Esophagus muscularis mucosa (tissue), 4 donors: ENCODE data around the gene ZC3H12C. TPM values are rescaled to one million over a fixed set of nuclear protein-coding genes. Genes with fewer than 3 reads are reported as not detected.

ENCODE experiments used
- DNase-seq: peaks from one replicate; pipeline ENCODE4 v3.0.0-alpha.2; 2017; ENCODE audit errors: extremely low spot score
- H3K27ac ChIP-seq, 4 donors: fragments of 200-600 bp; sonication (generic); replicated peaks in 1 of 4; 1 replicate in 3 of 4; 2 replicates in 1 of 4; pipeline ENCODE4 v1.5.1; 2016 to 2019; ENCODE audit warnings: mild to moderate bottlenecking in 1 of 4
- H3K27me3 ChIP-seq, 4 donors: fragments of 200-600 bp; sonication (generic); one replicate each; pipeline versions ENCODE4 v1.5.1 to v1.6.0; 2016 to 2019
- H3K36me3 ChIP-seq, 4 donors: fragments of 200-600 bp; sonication (generic); one replicate each; pipeline ENCODE4 v1.5.1; 2016 to 2019
- H3K4me1 ChIP-seq, 4 donors: fragments of 200-600 bp; sonication (generic); one replicate each; pipeline ENCODE4 v1.5.1; 2016 to 2019
- H3K4me3 ChIP-seq, 4 donors: fragments of 200-600 bp; sonication (generic); 1 replicate in 2 of 4; 2 replicates in 2 of 4; pipeline ENCODE4 v1.5.1; 2016 to 2019; ENCODE audit warnings: mild to moderate bottlenecking in 4 of 4, moderate library complexity in 1 of 4
- H3K9me3 ChIP-seq, 4 donors: fragments of 200-600 bp; sonication (generic); 1 replicate in 3 of 4; 2 replicates in 1 of 4; pipeline ENCODE4 v1.5.1; 2016 to 2019
- EP300 ChIP-seq: sonication (generic); formaldehyde crosslinking; IDR thresholded peaks from one replicate; pipeline ENCODE4 v1.6.1; 2017; ENCODE audit warnings: antibody characterized with exemption
- POLR2A ChIP-seq: fragments of 450-650 bp; IDR thresholded peaks from one replicate; pipeline ENCODE4 v1.6.1; 2017; ENCODE audit warnings: antibody characterized with exemption, moderate library complexity, mild to moderate bottlenecking, low read depth
- POLR2AphosphoS5 ChIP-seq, 2 donors: sonication (generic); formaldehyde crosslinking; IDR thresholded peaks; one replicate each; pipeline ENCODE4 v1.6.1; 2017; ENCODE audit warnings: antibody characterized with exemption in 2 of 2
- WGBS: methylation state at CpG from one replicate; pipeline ENCODE4 v1.1.5; 2018; 5-methylcytosine and 5-hydroxymethylcytosine counted together
- intact Hi-C: fragments of 100-400 bp; cut with DNase I; formaldehyde crosslinking; loops from one replicate; pipeline ENCODE4 v1.15.1; 2023
- total RNA-seq, 4 donors: library from RNA; depleted of rRNA; stranded (reverse); fragments of >200 nt; gene quantifications; one replicate each; pipeline versions ENCODE4 v1.1.0 to v1.2.1, GENCODE V29; 2016
- TF ChIP-seq, protein P1 (sequence below), 3 experiments: fragments of 200-600 bp in 2 of 3; fragments of 450-650 bp in 1 of 3; sonication (generic) in 2 of 3; IDR thresholded peaks; one replicate each; pipeline ENCODE4 v1.5.1; 2017 to 2019; ENCODE audit warnings: antibody characterized with exemption in 3 of 3, mild to moderate bottlenecking in 2 of 3, moderate library complexity in 1 of 3

Gene ZC3H12C
- total RNA-seq, 4 donors from 2014 or later = 21.9 to 33.6 (median 24.4) TPM

GRCh38 chr11:110081462-110082376, 11.5 kb upstream of the ZC3H12C start:
- peaks cover 0 to 10% (median 8%) of the 10 kb centered on the region in 4 donors for H3K4me1 ChIP-seq
- no peaks in the 10 kb centered on the region for H3K36me3 ChIP-seq
- no peaks in the 10 kb centered on the region for H3K27me3 ChIP-seq
- no peak for TF ChIP-seq POLR2AphosphoS5 (IDR thresholded peaks at IDR 0.05)
- TF ChIP-seq, protein P1, sequence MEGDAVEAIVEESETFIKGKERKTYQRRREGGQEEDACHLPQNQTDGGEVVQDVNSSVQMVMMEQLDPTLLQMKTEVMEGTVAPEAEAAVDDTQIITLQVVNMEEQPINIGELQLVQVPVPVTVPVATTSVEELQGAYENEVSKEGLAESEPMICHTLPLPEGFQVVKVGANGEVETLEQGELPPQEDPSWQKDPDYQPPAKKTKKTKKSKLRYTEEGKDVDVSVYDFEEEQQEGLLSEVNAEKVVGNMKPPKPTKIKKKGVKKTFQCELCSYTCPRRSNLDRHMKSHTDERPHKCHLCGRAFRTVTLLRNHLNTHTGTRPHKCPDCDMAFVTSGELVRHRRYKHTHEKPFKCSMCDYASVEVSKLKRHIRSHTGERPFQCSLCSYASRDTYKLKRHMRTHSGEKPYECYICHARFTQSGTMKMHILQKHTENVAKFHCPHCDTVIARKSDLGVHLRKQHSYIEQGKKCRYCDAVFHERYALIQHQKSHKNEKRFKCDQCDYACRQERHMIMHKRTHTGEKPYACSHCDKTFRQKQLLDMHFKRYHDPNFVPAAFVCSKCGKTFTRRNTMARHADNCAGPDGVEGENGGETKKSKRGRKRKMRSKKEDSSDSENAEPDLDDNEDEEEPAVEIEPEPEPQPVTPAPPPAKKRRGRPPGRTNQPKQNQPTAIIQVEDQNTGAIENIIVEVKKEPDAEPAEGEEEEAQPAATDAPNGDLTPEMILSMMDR (IDR thresholded peaks at IDR 0.05) = no peak
- TF ChIP-seq POLR2A = no peak
- TF ChIP-seq EP300 = no peak
- WGBS = 90% methylated on average over 7 of the region's 7 CpGs
- intact Hi-C loops = no loop called here
- H3K4me3 ChIP-seq = no peak overlapping the region
- no peak overlapping the region for H3K27ac ChIP-seq
- peaks cover 0 to 6% (median 5%) of the 10 kb centered on the region in 4 donors for H3K9me3 ChIP-seq
- no peak for DNase-seq

DNA sequence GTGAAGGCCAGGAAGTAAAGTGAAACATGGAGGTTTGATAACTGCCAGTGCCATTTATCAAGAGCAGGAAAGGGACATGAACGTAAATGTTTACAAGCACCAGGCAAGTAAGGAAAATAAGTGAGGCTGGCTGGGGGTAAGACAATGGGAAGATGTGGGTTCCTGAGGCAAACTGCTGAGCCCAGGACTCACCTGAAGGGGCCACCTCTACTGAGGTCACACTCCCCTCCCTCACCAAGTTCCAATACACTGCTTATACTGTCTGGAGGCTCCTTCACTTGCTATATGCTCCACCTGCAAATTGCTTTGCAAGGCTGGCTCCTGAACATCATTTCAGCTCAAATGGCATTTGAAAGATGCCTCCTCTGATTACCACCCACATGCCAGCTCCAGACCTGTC, 10.3 kb upstream of the ZC3H12C start:
- 78% methylated on average over 1 of the region's 1 CpG for WGBS

GRCh38 chr11:110085255-110085838, 7.8 kb upstream of the ZC3H12C start:
- DNase-seq = no peak
- Histone ChIP-seq H3K9me3 (no peaks in the 10 kb centered on the region), H3K27me3 (no peaks in the 10 kb centered on the region), H3K27ac (peak overlapping the region in 2 of 4 donors; percentile 13 to 14), H3K36me3 (no peaks in the 10 kb centered on the region), H3K4me3 (no peak overlapping the region), H3K4me1 (peaks cover 0 to 10% (median 8%) of the 10 kb centered on the region in 4 donors)
- no peak for TF ChIP-seq EP300
- no peak for TF ChIP-seq POLR2AphosphoS5 (IDR thresholded peaks at IDR 0.05)
- TF ChIP-seq POLR2A = no peak
- TF ChIP-seq, protein P1 (IDR thresholded peaks at IDR 0.05) = no peak
- intact Hi-C loops = no loop called here
- WGBS = 78% methylated on average over 2 of the region's 2 CpGs

More for the DNA sequence above, 10.3 kb upstream of the ZC3H12C start:
- Histone ChIP-seq H3K27ac (no peak overlapping the region), H3K4me1 (peaks cover 0 to 10% (median 8%) of the 10 kb centered on the region in 4 donors), H3K9me3 (peaks cover 0 to 6% (median 5%) of the 10 kb centered on the region in 4 donors), H3K36me3 (no peaks in the 10 kb centered on the region), H3K27me3 (no peaks in the 10 kb centered on the region), H3K4me3 (no peak overlapping the region)
- intact Hi-C loops = no loop called here
- DNase-seq = no peak
- TF ChIP-seq EP300 = no peak
- TF ChIP-seq, protein P1 (IDR thresholded peaks at IDR 0.05) = no peak

DNA sequence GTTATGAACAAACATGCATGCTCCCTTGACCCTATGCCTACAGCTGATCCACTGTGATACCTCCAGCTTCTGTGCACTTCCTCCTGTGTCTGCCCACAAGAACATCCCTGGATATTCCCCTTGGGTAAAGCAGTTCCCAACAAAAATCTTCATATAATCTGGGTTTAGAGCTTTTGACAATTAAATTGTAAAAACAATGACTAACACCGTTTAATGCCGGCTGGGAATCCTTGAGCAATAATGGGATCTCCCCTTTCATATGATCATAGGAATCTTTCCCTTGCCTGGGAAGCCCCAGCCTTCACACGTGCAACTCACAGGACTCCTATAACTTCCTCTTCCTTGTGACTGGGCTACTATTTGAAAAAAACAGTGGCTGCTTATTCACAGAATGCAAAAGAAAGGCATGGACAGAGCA, 6.3 kb upstream of the ZC3H12C start:
- DNase-seq = no peak
- H3K9me3 ChIP-seq = no peaks in the 10 kb centered on the region
- H3K4me1 ChIP-seq = peaks cover 3 to 15% (median 12%) of the 10 kb centered on the region in 4 donors
- 44% methylated on average over 3 of the region's 3 CpGs for WGBS
- H3K4me3 ChIP-seq = no peak overlapping the region
- intact Hi-C loops = no loop called here
- no peaks in the 10 kb centered on the region for H3K36me3 ChIP-seq
- no peak for TF ChIP-seq POLR2AphosphoS5 (IDR thresholded peaks at IDR 0.05)
- no peak for TF ChIP-seq POLR2A
- TF ChIP-seq EP300 = no peak
- TF ChIP-seq, protein P1 (IDR thresholded peaks at IDR 0.05) = no peak
- H3K27me3 ChIP-seq = no peaks in the 10 kb centered on the region
- no peak overlapping the region for H3K27ac ChIP-seq
